HG02852 (cell line): ENCODE measurements around the gene DNMT3B.

Experiments used
- ATAC-seq: cut with Tn5 transposase; IDR thresholded peaks from one replicate; pipeline ENCODE4 v1.9.1; 2021; ENCODE audit warnings: mild to moderate bottlenecking, moderate library complexity; ENCODE audit not compliant: unreplicated experiment

Gene DNMT3B

DNA sequence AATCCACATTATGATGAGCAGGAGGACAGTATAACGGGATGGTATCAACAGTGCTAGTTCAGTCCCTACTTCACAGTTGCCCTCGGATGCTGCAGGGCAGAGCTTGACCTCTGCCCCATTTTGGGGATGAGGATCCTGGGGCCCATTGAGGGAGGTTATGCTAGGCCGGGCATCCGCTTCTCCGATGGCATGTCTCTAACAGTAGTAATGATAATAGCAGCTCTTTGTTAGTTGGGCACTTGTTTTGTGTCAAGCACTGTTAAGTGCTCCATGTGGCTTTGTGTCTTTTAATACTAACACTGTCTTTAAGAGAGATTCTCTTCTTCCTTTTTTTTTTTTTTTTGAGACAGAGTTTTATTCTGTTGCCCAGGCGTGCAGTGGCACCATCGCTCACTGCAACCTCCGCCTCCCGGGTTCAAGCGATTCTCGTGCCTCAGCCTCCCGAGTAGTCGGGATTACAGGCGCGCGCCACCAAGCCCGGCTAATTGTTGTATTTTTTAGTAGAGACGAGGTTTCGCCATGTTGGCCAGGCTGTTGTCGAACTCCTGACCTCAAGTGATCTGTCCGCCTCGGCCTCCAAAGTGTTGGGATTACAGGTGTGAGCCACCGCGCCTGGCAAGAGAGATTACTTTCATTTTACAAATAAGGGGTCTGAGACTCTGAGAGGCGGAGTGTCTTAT, 58.7 kb downstream of the DNMT3B start:
- ATAC-seq, result no peak

- ATAC-seq, result no peak
Measured at GRCh38 chr20:32822225-32822624, 60.0 kb downstream of the DNMT3B start.

GRCh38 chr20:32823078-32823477, 60.9 kb downstream of the DNMT3B start:
- ATAC-seq, result no peak

DNA sequence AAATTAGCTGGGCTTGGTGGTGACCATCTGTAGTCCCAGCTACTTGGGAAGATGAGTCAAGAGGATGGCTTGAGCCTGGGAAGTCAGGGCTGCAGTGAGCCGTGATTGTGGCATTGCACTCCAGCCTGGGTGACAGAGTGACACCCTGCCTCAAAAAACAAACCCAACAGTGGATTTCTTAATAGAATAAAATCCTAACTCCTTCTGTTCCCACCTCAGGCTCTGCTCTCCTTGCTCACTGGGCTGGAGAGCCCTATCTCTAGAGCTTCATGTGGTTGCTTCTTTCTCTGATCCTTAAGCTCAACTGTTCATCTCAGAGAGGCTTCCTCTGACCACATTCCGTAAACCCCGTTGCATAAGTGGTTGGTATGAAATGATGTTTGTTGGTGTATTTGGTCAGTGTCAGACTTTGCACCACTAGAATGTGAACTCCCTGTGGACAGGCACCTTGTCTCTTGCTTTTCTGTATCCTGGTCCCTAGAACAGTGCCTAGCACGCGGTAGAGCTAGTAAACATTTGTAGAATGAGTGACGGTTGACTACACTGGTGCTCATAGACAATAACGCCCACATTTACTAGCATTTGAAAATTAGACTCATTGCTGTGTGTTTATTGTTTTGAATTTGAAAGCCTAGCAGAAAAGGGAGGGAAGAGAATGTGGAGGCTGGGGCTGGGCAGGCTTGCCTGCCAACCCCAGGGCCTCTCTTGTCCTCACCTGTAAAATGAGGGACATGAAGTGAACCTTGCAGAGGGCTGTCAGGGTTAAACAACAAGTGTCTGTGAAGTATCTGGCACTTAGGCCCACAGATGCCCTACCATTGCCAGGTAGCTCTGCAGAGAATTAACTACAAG, 61.8 kb downstream of the DNMT3B start:
- ATAC-seq, result no peak

- ATAC-seq, result no peak
Measured at GRCh38 chr20:32828029-32828680, 66.0 kb downstream of the DNMT3B start.

DNA sequence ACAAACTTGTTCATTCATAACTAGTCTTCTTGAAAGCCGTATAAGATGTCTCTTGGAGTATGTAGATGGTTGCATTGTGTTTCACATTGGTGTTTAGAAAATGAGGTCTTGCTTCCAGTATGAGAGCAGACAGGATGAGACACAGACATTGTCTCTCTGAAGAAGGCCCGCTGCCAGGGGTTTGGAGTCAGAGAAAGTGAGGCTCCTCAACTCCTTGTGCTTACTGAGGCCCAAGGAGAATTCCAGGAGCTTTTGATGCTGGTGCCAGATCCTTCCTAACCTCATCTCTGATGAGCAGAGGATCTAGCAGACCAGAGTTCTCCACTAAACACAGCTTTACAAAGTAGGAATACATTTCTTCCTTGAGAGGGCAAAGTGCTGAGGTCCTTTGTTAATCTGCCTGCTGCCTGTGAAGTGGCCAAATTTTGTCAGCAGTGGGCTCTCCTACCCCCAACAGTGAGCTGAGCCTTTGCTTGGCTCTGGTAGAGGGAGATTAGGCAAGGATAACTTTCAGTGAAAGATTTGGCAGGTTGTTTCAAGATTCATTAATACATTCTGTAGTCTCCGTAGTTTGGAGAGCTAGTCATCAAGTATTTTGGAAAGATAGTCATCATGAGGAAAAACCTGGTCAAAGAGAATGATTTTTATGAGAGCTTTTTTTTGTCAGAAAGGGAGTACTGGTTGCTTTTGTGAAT, 67.3 kb downstream of the DNMT3B start:
- ATAC-seq, result no peak

DNA sequence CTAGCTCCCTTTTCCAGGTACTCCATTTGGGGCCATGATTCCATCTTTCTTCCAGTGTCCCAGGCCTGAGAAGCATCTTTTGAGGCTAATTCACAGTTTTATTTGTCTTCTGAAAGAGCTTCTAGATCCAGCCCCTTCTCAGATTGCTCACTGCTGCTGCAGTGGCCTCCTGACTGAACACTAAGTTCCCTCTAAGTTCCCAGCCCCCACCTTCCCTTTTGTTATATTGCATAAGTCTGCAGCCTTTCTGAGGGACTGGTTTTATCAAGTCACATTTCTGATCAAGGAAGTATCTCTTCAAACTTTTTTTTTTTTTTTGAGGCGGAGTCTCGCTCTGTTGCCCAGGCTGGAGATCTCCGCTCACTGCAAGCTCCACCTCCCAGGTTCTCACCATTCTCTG, 68.3 kb downstream of the DNMT3B start:
- no peak for ATAC-seq

- ATAC-seq, result no peak
Measured at GRCh38 chr20:32831982-32832381, 69.8 kb downstream of the DNMT3B start.

- no peak for ATAC-seq
Measured at GRCh38 chr20:32832664-32833063, 70.5 kb downstream of the DNMT3B start.

DNA sequence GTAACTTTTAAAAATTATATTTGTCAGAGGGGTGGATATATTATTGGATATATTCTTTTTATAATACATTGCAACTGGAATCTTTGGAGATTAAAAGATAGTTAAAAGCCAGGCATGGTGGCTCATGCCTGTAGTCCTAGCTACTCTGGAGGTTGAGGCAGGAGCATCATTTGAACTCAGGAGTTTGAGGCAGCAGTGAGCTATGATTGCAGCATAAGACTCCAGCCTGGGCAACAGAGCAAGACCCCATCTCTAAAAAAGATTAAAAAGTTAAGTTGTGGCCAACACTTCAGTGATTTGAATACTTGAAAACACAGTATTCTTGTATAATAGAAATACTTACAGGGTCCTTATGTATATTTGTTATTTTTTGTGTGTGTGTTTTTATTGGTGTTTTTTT, 72.8 kb downstream of the DNMT3B start:
- ATAC-seq, result no peak

GRCh38 chr20:32837157-32837556, 75.0 kb downstream of the DNMT3B start:
- no peak for ATAC-seq

DNA sequence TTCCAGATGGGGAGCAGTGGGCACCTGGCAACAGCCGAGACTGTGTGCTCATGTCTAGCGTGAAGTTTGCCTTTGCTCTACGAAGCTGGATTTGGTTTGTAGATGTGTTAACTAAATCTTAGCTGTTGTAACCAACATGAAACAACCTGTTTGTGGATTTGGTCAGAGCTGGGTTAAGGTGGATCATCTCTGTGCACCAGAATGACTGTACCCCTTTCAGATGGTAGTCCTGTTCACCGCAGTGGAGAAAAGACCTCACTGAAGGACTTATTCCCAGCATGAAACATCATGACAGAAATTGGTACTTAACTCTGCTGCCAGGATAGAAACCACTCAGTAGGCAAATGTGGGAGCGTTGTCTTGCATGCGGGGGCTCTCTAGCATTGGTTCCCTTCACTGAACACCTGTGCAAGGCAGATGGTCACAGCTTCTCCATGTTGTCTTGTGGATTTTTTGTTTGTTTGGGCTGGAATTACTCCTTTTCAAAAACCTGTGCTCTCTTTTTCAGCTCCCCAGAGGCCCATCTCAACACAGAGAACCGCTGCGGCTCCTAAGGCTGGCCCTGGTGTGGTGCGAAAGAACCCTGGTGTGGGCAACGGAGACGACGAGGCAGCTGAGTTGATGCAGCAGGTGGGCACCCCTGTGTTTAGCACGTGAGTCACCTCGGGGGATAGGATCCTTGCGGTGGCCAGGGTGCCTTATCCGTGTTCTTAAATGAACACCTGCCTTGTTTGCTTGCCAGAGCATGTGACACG, 77.2 kb downstream of the DNMT3B start:
- ATAC-seq, result no peak

GRCh38 chr20:32839982-32840285, 77.7 kb downstream of the DNMT3B start:
- no peak for ATAC-seq

- ATAC-seq, result no peak
Measured at GRCh38 chr20:32841174-32841573, 79.0 kb downstream of the DNMT3B start.

GRCh38 chr20:32841632-32842031, 79.4 kb downstream of the DNMT3B start:
- ATAC-seq, result no peak

DNA sequence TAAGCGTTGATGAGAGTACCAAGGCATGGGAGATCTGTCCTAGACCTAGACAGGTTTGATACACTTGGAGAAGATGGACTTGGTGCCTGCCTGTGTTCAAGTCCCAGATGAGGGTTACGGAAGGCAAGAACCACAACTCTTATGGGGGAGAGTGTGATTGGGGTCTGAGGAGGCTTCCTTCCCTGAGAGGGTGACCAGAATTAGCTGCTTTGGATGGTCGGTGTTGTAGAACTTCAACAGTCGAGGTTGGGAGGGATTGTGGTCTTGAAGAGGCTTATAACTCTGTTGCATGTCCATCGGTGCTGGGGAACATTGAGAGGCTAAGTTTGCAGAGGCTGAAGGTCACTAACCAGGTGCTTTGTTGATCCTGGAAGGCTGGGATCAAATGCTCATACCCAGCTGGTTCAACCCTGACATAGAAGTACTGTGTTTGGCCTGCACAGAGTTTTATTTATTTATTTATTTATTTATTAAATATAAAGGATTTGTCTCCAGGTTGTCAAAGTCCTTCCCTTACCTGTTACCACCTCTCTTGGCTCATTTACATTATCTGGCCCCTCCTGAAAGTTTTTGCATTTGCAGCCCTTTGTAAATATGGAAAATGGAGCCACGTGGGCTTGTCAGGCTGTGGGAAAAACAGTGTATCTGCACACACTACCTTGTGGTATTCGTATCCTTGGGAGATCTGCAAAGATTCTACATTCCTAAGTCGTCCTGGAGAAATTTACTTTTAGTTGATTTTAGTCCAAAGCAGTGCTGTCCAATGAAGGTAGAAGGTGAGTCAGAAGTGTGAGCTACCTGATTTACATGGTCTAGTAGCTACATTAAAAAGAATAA, 80.7 kb downstream of the DNMT3B start:
- no peak for ATAC-seq

- ATAC-seq, result no peak
Measured at GRCh38 chr20:32845786-32846185, 83.6 kb downstream of the DNMT3B start.

DNA sequence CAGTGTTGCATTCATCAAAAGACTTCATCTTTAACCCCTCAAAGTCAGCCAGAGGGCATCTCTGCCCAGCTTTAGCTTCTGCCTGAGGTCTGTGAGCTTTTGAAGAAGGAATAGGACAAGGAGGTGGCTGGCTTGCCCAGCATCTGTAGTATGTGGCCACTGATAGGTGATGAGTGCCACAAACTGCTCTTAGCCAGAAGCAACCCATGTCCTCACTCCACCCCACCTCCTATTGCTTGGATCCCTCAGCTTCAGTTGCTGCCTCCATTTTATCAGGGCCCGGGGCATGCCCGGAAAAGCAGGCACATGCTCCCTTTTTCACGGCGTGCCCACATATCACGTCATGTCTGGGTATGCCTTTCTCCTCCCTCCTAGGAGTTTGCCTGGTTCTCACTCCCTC, 84.7 kb downstream of the DNMT3B start:
- ATAC-seq, result no peak

DNA sequence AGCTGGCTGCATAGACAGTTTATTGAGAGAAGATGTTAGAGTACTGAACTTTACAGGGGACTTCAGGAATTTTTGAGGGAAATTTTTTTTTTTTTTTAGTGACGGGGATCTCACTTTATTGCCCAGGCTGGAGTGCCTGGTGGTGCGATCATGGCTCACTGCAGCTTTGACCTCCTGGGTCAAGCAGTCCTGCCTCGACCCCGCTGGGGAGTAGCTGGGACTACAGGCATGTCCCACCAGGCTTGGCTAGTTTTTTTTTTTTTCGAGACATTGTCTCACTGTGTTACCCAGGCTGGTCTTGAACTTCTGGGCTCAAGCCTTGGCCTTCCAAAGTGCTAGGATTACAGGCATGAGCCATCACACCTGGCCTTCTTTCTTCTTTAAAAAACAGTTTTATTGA, 85.8 kb downstream of the DNMT3B start:
- no peak for ATAC-seq

DNA sequence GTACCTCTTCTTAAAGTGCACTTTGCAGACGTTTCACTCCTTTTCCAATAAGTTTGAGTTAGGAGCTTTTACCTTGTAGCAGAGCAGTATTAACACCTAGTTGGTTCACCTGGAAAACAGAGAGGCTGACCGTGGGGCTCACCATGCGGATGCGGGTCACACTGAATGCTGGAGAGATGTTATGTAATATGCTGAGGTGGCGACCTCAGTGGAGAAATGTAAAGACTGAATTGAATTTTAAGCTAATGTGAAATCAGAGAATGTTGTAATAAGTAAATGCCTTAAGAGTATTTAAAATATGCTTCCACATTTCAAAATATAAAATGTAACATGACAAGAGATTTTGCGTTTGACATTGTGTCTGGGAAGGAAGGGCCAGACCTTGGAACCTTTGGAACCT, 86.7 kb downstream of the DNMT3B start:
- no peak for ATAC-seq
